Measurements from ENCODE around the gene LTBP3.

The LTBP3 gene

DNA sequence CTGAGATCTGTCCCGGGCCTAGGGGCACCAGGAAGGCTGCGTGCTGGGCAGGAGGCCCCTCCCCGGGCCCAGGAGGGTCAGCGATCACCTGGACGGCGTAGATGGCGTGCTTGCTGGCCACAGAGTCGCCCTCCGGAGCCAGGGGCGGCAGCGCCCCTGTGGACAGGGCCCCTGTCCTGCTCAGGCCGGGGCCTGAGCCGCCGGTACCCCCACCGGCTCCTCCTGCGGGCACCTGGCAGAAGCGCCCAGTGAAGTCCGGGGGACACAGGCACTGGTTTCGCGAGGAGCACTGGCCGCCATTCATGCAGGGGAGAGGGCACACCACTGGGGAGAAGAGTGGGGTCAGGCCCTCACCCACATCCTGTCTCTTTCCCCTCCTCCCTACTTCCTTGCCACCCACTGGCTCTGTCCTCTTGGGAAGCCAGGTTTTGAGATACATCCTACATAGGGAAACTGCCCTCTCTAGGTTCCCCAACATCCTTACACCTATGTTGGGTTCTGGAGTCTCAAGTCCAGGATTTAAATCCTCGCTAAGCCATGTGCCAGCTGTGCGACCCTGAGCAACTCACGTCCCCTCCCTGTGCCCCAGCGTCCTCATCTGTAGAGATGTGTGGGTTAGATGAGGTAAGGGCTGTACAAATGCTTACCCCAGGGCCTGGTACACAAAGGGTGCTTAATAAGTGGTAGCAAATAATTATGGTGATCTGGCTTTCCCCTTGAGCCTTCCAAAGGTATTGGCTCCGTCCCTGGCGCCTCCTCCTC lies 3.9 kb downstream of the LTBP3 start:
- DNase-seq (ENCODE audit: low read depth in 2 of 2), result no peak

GRCh38 chr11:65553301-65554001 lies 4.7 kb downstream of the LTBP3 start:
- DNase-seq (ENCODE audit: low read depth in 2 of 2), result peak; percentile 44 to 58

DNA sequence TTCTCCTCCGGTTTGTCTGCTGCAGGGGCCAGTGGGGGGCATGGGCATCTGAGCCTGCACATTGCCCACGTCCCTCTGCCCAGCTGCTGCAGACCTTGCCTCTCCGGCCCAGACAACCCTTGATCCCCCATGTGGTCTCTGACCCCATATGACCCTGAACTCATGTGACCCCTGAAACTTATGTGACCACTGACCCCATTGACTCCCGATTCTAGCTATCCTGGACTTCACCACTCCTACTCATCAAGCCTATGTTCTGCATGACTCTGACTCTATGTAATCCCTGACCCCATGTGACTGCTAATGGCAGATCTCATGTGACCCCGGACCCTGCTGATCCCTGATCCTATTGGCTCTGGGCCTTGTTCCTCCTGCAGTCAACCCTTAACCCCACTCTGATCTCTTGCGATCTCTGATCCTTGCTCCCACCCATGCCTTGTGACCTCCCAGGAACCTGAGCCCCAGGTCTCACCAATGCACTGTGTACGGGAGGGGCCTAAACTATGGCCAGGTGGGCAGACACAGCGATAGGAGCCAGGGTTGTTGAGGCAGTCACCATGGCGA lies 5.7 kb downstream of the LTBP3 start:
- no peak for DNase-seq (ENCODE audit: low read depth in 2 of 2)

- peak in 1 of 2 donors; percentile 53 for DNase-seq (ENCODE audit: low read depth in 2 of 2)
Measured at GRCh38 chr11:65551572-65552387, 6.4 kb downstream of the LTBP3 start.

GRCh38 chr11:65549096-65549495 lies 9.1 kb downstream of the LTBP3 start:
- no peak for DNase-seq (ENCODE audit: low read depth in 2 of 2)

GRCh38 chr11:65548395-65548794 lies 9.8 kb downstream of the LTBP3 start:
- no peak for DNase-seq (ENCODE audit: low read depth in 2 of 2)

GRCh38 chr11:65547446-65548125 lies 10.6 kb downstream of the LTBP3 start:
- no peak for DNase-seq (ENCODE audit: low read depth in 2 of 2)

DNA sequence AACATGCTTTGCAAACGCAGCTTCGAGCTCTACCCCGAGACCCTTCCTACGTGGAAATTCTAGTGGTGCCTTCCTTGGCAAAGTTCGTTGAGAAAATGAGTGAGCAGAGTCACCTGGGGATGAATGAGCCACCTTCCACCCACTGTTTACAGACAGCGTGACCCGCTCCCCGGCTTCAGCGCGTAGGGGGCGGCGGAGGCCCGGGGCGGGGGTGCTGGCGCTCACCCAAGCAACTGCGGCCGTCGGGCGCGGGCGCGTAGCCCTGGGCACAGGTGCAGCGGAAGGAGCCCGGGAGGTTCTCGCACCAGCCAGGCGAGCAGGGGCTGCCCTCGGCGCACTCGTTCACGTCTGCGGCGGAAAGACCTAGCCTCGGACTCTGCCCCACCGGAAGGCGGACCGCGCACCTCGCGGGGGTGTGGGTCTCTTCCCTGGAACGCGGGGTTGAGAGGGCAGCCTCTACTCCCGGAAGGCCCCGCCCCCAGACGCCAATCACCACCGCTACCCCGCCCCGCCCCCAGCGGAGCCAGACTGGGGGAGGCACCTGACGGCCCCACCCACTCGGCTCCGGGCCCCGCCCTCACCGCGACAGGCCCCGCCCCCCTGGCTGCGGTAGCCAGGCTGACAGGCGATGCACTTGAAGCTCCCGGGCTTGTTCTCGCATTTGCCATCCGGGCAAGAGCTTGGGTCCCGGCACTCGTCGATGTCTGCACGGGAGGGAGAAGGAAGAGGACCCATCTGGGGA lies 11.8 kb downstream of the LTBP3 start:
- peak; percentile 100 for DNase-seq (ENCODE audit: low read depth in 2 of 2)

DNA sequence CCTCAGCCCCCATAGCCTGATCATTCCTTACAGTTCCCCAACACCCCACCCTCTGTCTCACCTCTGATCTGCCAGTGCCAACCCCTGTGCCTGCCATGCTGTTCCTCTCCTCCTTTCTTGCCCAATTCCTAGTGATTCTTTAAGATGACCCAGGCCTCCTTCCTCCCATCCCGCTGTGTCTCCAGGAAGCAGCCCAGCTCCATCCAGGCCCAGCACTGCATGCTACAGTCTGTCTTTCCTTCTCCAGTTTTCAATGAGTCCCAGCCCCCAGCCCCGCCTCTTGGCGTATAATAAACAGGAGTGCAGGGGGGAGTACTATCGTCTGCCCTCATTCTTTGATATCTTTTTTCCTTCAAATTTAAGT lies 12.3 kb downstream of the LTBP3 start:
- DNase-seq (ENCODE audit: low read depth in 2 of 2), result no peak

DNA sequence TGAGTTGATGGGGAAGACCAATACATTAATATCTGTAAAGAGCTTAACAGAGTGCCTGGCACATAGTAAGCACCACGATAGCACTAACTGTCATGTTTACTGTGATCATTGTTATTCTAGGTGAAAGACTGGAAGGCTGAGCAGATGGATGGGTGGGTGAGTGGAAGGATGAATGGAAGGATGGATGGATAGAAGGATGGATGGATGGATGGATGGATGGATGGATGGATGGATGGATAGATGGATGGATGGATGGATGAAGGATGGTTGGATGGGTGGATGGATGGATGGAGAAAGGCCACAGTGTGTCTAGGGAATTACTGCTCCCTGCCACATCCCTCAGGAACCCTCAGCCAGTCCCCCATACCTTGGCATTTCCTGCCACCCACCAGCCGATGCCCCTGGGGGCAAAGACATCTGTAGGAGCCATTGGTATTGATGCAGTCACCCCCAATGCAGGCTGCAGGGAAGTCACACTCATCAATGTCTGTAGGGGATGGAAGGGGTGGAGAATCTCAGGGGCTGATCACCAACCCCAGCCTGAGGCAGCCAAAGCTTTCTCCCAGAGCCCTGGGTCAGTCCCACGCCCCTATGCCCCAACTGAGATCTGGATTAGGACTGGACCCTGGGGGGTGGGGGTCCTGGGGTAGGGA lies 15.3 kb downstream of the LTBP3 start:
- DNase-seq (ENCODE audit: low read depth in 2 of 2), result no peak

GRCh38 chr11:65541093-65541982 lies 16.8 kb downstream of the LTBP3 start:
- no peak for DNase-seq (ENCODE audit: low read depth in 2 of 2)

GRCh38 chr11:65540290-65541092 lies 17.7 kb downstream of the LTBP3 start:
- peak; percentile 77 to 83 for DNase-seq (ENCODE audit: low read depth in 2 of 2)

- DNase-seq (ENCODE audit: low read depth in 2 of 2), result no peak
Measured at GRCh38 chr11:65539744-65540289, 18.3 kb downstream of the LTBP3 start.

- no peak for DNase-seq (ENCODE audit: low read depth in 2 of 2)
Measured at GRCh38 chr11:65538915-65539743, 19.0 kb downstream of the LTBP3 start.

GRCh38 chr11:65538232-65538914 lies 19.8 kb downstream of the LTBP3 start:
- no peak for DNase-seq (ENCODE audit: low read depth in 2 of 2)

DNA sequence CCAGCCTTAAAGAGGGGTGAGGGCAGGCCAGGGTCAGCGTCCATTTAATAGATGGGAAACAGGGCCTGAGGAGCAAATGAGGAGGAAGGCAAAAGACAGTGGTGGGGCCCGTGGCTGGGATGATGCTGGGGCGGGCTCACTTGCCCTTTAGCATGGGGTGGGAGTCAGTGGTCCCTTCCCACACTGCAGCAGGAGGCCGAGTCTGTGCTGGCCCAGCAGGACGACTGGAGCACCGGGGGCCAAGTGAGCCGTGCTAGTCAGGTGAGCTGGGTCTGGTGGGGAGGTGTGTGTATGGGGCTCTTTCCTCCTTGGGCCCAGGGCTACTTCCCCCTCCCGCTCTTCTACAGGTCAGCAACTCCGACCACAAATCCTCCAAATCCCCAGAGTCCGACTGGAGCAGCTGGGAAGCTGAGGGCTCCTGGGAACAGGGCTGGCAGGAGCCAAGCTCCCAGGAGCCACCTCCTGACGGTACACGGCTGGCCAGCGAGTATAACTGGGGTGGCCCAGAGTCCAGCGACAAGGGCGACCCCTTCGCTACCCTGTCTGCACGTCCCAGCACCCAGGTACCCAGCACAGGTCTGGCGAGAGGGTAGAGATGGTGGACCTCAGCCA lies 20.4 kb downstream of the LTBP3 start:
- DNase-seq (ENCODE audit: low read depth in 2 of 2), result no peak
